G401.6 (cell line): ENCODE results near the gene CD300E.

Experiments
- FAIRE-seq: peaks from 2 replicates; lab custom pipeline; 2012; peaks lifted over from hg19 to GRCh38; lab: Jason Lieb, UNC

The CD300E gene

DNA sequence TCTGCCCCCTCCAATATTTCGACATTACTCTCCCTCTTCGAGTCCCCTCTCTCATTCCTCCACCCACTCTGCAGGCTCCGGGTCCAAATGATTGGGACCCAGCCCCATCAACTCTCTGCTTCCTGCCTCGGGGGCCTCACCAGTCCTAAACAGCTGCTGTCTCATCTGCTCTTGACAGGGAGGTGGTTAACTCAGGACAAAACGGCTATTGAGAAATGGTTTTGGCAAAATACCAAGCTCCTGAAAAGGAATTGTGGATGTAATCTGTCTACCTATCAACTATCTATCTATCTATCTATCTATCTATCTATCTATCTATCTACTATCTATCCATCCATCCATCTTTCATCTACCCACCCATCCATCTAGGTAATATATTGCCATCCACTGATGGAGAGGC, 58.4 kb downstream of the CD300E start:
- FAIRE-seq: no peak

GRCh38 chr17:74563358-74563757, 60.2 kb downstream of the CD300E start:
- FAIRE-seq: no peak

DNA sequence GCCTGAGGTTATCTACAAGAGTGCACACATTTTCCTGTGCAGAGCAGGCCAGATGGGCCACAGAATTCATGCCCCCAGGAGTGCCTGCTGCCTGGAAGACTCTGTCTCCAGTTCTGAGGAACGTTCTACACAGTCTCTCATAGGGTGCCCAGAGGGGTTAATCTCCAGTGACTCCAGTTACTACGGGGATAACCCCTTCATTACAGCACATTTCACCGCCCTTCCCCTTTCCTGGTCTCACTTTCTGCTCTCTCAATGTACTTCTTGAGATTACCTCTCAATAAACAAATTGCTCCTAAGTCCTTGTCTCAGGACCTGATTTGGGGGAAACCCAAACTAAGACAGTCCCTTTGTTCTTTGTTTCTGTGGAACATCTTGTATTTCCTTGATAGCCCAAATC, 62.0 kb downstream of the CD300E start:
- no peak for FAIRE-seq
